Measurements from ENCODE around the gene PPL. TPM values are rescaled to one million over a fixed set of nuclear protein-coding genes. Genes with fewer than 3 reads are reported as not detected.

PPL gene
- total RNA-seq, 1 experiment from 2014 or later = 56.4 TPM

DNA sequence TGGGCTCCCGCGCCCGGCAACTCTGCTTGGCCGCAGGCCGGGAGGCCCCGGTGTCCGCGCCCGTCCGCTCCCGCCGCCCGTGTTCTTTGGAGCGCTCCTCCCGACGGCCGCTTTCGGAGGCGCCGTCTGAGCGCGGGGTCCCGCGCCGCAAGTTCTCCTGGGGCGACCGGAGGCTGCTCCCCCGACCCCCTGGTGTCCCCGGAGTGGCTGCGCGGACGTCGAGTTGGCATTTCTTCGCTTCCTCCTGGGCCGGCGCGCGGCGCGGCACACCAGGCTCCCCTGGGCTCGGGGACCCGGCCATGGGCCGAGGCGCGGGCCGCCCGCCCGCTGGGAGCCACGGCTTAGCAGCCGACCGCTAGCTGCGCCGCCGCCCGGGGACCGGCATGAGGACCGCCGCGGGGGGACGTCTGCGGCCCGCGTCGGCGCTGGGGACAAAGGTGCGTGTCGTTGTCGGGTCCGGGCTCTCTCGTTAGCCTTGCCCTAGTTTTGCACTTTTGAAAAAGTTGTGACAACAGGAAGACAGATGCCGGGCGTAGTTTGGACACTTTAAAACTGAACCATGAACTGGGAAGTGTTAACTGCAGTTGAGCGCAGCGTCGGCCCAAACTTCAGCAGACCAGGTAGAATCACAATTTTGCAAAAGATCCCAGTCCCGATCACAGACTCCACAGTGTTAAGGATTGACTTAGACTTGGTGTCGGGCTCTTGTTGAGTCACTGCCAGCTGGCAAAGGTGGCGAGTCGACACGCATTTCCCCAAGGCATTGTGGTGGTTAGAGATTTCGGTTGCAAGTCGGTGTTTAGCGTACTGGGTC, 89.0 kb downstream of the PPL start:
- POLR2A ChIA-PET = no interaction called here
- peak; percentile 13 for ATAC-seq
- BruUV-seq (replicated peaks) = no TSS peak

GRCh38 chr16:4846901-4847773, 89.8 kb downstream of the PPL start, which contains the start of the genes GLYR1 and UBN1:
TSS of gene GLYR1 (minus strand) at chr16:4847288. CDS start at chr16:4847265, 23 bp downstream.
TSS of gene UBN1 (plus strand) at chr16:4847481. CDS start at chr16:4852918, 5,437 bp downstream.
- peak within 1 kb of the TSS; percentile 86 for H3K4me2 ChIP-seq (ENCODE audit: low read length)
- ChIA-PET POLR2A (no interaction called here), RAD21 (ENCODE audit: low non-redundant PET in 1 of 2, low total read pairs in 2 of 2, uncharacterized antibody in 2 of 2, unreplicated experiment in 2 of 2) (no interaction called here), CTCF (no interaction called here)
- no peaks in the 10 kb centered on the region for H3K9me3 ChIP-seq (ENCODE audit: control insufficient read depth in 1 of 2, insufficient read depth in 1 of 2, low read depth in 1 of 2, low read length in 2 of 2)
- H3K27ac ChIP-seq (ENCODE audit: low read depth, low read length) = peak within 1 kb of the TSS; percentile 91
- H3K36me3 ChIP-seq (ENCODE audit: control insufficient read depth in 1 of 2, insufficient read depth in 2 of 2, low read length in 2 of 2) = peaks cover 27 to 31% of the 10 kb centered on the region in 2 experiments; a peak in 3 of 4 replicates
- peak within 1 kb of the TSS; percentile 92 for H3K9ac ChIP-seq (ENCODE audit: low read length)
- peaks cover 12% of the 10 kb centered on the region; the same call in 1 of the 2 replicates for H4K20me1 ChIP-seq (ENCODE audit: insufficient read depth)
- no TSS peak for BruUV-seq (replicated peaks)
- no peak within 1 kb of the TSS for H2AFZ ChIP-seq (ENCODE audit: low read depth, low read length, poor library complexity, severe bottlenecking)
- H3K4me1 ChIP-seq (ENCODE audit: control insufficient read depth in 1 of 2, insufficient read depth in 2 of 2, low read length in 2 of 2) = peaks cover 13 to 35% of the 10 kb centered on the region in 2 experiments
- ATAC-seq = peak; percentile 89
- no peaks in the 10 kb centered on the region for H3K27me3 ChIP-seq (ENCODE audit: insufficient read depth, low read length)
- peak within 1 kb of the TSS; percentile 90 to 92 for H3K4me3 ChIP-seq (replicated peaks in 1 of 2; ENCODE audit: low read depth in 1 of 2, low read length in 2 of 2)
- intact Hi-C loops (cut with micrococcal nuclease) = loop anchor here (1.0 to 5.0 kb wide), 3 partner anchors 79 to 110 kb away; partner anchors contain the start of gene SEC14L5
- peak; percentile 86 for DNase-seq (ENCODE audit: low read depth, low spot score)
- no peaks in the 10 kb centered on the region for H3K9me2 ChIP-seq (ENCODE audit: insufficient read depth)
- H3K79me2 ChIP-seq (ENCODE audit: insufficient read depth, low read length) = peaks cover 87% of the 10 kb centered on the region
- TF ChIP-seq SRF (IDR thresholded peaks at IDR 0.05; ENCODE audit: low read depth) = no peak
- TF ChIP-seq EZH2phosphoT487 (IDR thresholded peaks at IDR 0.05; ENCODE audit: borderline replicate concordance) = no peak
- TF ChIP-seq CEBPB (IDR thresholded peaks at IDR 0.05; ENCODE audit: low read depth) = no peak
- TF ChIP-seq, protein P1, sequence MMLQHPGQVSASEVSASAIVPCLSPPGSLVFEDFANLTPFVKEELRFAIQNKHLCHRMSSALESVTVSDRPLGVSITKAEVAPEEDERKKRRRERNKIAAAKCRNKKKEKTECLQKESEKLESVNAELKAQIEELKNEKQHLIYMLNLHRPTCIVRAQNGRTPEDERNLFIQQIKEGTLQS (IDR thresholded peaks at IDR 0.05) = no peak
- no peak for TF ChIP-seq ZNF274 (IDR thresholded peaks at IDR 0.05; ENCODE audit: low read depth, low read length)
- peak; percentile 55 for TF ChIP-seq POLR2A (IDR thresholded peaks at IDR 0.05; ENCODE audit: borderline replicate concordance, extremely low read depth, insufficient read depth, insufficient read length)
- TF ChIP-seq ZBTB33 (IDR thresholded peaks at IDR 0.05; ENCODE audit: extremely low read depth, insufficient replicate concordance, low read length) = no peak
- peak; percentile 78; the same call in 1 of the 2 replicates for TF ChIP-seq ZFX (IDR thresholded peaks at IDR 0.05)
- peak; percentile 88 for TF ChIP-seq MAX (IDR thresholded peaks at IDR 0.05)

More for the DNA sequence above, 89.0 kb downstream of the PPL start:
- RAD21 ChIA-PET (ENCODE audit: low non-redundant PET in 1 of 2, low total read pairs in 2 of 2, uncharacterized antibody in 2 of 2, unreplicated experiment in 2 of 2) = interaction anchor here in 1 of 2 experiments (0.6 kb wide), 1 partner anchor 18 kb away, joined by 3 read pairs; no protein-coding TSS in a partner anchor
- peak overlapping the region; percentile 92 for H3K9ac ChIP-seq (ENCODE audit: low read length)
- H4K20me1 ChIP-seq (ENCODE audit: insufficient read depth) = peaks cover 12% of the 10 kb centered on the region; the same call in 1 of the 2 replicates
- H3K27me3 ChIP-seq (ENCODE audit: insufficient read depth, low read length) = no peaks in the 10 kb centered on the region
- H3K9me2 ChIP-seq (ENCODE audit: insufficient read depth) = no peaks in the 10 kb centered on the region
- peak overlapping the region; percentile 91 for H3K27ac ChIP-seq (ENCODE audit: low read depth, low read length)
- DNase-seq (ENCODE audit: low read depth, low spot score) = no peak
- H3K9me3 ChIP-seq (ENCODE audit: control insufficient read depth in 1 of 2, insufficient read depth in 1 of 2, low read depth in 1 of 2, low read length in 2 of 2) = no peaks in the 10 kb centered on the region
- H3K4me2 ChIP-seq (ENCODE audit: low read length) = peak overlapping the region; percentile 86
- intact Hi-C loops (cut with micrococcal nuclease) = loop anchor here (1.0 to 5.0 kb wide), 3 partner anchors 80 to 109 kb away; partner anchors contain the start of gene SEC14L5
- H3K4me1 ChIP-seq (ENCODE audit: control insufficient read depth in 1 of 2, insufficient read depth in 2 of 2, low read length in 2 of 2) = peaks cover 16 to 40% of the 10 kb centered on the region in 2 experiments
- H2AFZ ChIP-seq (ENCODE audit: low read depth, low read length, poor library complexity, severe bottlenecking) = no peak overlapping the region
- CTCF ChIA-PET = no interaction called here
- H3K36me3 ChIP-seq (ENCODE audit: control insufficient read depth in 1 of 2, insufficient read depth in 2 of 2, low read length in 2 of 2) = peaks cover 22 to 23% of the 10 kb centered on the region in 2 experiments; a peak in 3 of 4 replicates
- peak overlapping the region; percentile 90 to 92 for H3K4me3 ChIP-seq (replicated peaks in 1 of 2; ENCODE audit: low read depth in 1 of 2, low read length in 2 of 2)
- peaks cover 93% of the 10 kb centered on the region for H3K79me2 ChIP-seq (ENCODE audit: insufficient read depth, low read length)
- TF ChIP-seq ZFX (IDR thresholded peaks at IDR 0.05) (peak; percentile 74), ELF1 (IDR thresholded peaks at IDR 0.05; ENCODE audit: borderline replicate concordance, low read depth) (no peak)
